Activated T-cell treated with anti-CD3 and anti-CD28 coated beads, Interleukin-2, amount 50 U/mL, for 1 hour (primary cell): ENCODE measurements around the gene ATP6V0D1.

ENCODE experiments used
- DNase-seq: peaks from one replicate; pipeline ENCODE4 v3.0.0-alpha.2; 2020

The ATP6V0D1 gene

DNA sequence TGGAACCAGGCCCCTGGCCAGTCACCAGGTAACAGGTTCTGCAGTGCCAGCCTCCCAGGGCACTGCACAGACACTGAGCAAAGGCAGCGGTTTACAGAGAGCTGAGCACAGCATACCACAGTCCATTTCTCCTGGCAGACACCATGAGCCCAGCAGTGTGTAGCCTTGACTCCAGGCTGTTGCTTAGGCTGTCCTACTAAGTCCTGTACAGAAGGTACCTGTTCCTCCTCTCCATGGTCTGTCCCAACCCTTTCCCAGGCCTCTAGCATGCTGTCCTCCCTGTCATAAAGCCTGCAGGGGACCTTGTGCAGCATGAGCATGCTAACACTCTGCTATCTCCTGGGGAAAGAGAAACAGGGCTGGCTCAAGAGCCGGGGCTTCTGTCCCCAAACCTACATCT is 20.0 kb downstream of the ATP6V0D1 start:
- DNase-seq = no peak

- no peak for DNase-seq
Observed at GRCh38 chr16:67460168-67460567, 20.8 kb downstream of the ATP6V0D1 start.

- no peak for DNase-seq
Observed at GRCh38 chr16:67459861-67460150, 21.2 kb downstream of the ATP6V0D1 start.

DNA sequence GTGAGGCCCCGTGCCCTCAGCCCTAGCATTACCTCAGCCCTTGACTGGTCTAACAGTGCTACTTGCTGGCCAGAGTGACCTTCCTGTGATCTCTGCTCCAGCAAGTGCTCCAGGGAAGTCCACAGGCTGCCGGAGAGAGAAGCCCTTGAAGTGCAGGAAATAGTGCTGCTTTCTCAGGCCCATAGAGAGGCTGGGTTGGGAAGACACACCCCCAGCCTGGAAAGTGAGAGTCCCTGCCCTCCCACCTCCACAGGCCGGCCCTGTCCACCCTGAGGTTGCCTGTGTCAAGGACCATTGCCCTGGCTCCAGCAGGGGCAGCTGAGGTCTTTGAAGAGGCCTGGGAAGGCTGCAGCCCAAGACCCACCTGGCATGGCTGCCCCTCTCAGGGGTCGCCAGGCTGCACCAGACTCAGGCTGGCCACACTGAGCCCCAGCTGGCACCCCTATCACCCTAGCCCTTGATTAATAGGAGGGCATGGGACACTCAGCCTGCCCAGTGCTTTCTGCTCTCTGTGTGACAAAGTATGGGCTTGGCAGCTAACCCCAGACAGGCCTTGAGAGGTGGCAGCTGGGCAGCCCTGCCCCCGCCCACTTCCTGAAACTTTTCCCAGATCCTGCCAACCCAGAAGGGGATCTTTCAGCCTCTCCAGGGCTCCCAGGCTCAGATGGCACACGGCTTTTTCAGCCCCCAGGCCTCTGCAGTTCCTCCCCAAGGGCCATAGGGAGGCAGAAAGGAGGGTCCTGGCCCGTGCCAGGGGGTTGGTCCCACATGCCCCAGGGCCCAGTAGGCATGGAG is 21.7 kb downstream of the ATP6V0D1 start:
- DNase-seq = no peak

DNA sequence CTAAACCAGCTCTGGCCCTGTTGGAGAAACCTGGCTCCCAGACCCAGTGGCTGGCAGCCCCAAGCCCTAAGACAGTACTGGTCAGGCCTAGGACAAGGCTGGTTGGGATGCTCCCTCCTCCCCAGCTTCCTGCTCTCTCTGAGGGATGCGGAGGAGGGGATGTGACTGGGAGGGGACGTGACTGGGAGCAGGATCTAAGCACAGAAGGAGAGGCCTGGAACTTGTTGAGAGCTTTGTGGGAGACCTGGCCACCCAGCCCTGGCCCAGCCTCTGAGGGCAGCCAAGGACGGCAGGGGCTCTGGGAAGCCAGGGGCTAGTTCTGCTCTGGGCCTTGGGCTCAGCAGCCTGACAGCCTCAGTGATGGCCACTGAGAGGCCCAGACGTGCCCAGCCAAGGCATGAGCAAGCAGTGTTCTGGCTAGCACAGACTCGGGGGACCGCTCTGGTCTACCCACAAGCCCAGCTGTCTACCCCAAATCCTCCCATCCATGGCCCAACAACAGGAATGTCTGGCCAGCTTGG is 22.8 kb downstream of the ATP6V0D1 start:
- DNase-seq = no peak

GRCh38 chr16:67457611-67458010 is 23.3 kb downstream of the ATP6V0D1 start:
- no peak for DNase-seq

DNA sequence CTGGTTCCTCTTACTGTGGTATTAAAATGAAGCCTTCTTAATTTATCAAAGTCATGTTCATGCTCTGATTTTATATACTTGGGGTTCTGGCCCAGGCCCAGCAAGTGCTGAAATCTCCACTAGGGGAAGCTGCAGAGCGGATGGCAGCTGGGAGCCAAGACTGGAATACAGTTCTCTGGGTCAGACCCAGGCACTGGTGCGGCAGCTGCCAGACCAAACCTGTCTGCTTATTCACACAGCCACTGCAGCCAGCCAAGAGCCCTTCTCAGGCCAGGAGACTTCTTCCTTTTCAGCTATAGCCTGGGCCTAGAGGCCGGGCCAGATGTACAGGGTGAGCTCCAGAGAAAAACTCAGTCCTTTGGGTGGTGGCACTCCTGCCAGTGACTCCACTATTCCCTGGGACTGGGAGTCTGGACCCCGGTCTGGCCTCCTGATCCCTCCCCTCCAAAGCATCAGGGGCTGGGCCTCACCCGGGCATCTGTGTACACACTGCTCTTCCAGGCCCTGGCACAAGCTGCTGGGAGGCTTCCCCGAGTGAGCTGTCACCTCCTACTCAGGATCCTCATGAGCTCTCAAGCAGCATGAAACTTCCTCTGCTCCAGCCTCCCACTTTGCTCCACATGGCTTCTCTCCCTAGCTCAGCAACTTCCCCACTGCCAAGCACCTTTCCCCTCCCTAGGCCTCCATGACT is 24.4 kb downstream of the ATP6V0D1 start:
- DNase-seq = no peak

DNA sequence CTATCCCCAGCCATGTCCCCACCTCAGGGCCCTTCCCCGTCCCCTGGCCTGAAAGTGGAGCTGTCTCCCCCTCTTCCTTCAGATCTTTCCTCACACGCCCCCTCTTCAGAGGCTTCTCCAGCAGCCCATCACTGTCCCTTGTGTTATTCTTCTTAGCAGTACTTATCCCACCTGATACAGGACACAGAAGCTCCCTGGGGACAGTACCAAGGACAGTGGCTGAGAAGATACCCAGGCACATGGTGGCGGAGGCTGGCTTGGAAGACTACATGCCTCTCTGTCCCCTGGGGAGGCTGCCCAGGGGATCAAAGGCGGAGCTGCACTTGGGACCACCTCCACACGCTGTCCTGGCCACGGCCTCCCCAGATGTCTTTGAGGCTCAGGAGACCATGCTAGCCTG is 26.1 kb downstream of the ATP6V0D1 start:
- DNase-seq = no peak

- no peak for DNase-seq
Observed at GRCh38 chr16:67454104-67454503, 26.9 kb downstream of the ATP6V0D1 start.

DNA sequence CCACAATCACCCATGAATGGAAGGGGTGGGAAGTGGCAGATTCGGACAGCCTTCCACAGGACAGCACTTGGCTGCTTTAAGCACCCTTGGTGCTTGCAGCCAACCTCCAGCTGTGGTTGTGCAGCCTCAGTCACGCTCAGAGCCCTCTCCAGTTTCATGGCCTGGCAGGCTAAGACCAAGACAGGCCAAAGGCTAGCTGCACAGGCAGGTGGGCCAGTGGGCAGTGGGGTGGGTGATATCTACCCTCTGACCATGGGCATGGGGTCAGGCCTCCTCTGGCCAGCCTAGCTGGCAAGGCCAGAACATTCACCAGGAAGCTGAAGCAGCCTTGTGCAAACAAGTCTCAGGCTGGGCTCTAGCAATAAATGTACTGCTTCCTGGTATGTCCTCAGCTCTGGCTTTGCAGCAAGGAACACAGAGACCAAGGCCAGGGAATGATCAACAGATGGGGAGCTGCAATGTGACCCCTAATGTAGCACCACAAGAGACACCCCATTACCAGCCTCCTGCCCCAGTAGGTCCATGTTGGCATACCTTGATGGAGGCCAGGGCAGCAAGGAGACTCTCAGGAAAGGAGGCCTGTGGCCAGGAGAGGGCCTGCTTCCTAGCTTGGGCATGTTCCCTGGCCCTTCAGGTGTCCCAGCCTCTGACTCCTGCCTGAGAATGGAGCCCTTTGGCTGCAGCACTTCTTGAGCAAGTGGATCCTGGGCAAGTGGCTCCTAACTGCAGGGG is 29.1 kb downstream of the ATP6V0D1 start:
- no peak for DNase-seq

DNA sequence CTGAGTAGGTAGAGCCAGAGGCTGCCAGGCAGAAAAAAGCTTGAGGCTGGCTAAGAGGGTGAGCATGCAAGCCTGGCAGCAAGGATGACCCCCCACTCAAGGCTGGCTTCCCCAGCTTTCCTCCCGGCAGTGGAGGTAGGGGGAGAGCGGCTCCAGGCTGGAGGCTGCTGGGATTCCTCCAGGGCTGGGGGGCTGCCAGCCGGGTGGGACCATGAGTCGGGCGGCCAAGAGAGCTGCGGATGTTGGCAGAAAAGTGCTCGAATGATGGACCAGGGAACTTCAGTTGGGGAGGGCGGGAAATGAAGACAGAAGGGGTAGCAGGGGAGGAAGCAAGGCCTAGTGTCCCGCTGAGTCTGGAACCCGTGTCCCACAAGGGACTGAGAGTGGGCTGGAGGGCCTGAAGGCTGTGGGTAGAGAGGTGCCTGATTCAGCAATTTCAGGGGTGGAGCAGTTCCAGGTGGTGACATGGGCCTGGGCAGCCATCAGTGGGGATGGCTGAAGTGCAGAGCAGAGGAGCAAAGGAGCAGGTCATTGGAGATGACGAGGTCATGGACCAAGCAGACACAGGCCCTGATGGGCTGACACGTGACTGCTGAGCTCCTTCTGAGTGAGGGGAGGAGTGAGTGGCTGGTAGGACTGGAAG is 29.8 kb downstream of the ATP6V0D1 start:
- no peak for DNase-seq

- no peak for DNase-seq
Observed at GRCh38 chr16:67449739-67450138, 31.2 kb downstream of the ATP6V0D1 start.

- no peak for DNase-seq
Observed at GRCh38 chr16:67449336-67449735, 31.6 kb downstream of the ATP6V0D1 start.

DNA sequence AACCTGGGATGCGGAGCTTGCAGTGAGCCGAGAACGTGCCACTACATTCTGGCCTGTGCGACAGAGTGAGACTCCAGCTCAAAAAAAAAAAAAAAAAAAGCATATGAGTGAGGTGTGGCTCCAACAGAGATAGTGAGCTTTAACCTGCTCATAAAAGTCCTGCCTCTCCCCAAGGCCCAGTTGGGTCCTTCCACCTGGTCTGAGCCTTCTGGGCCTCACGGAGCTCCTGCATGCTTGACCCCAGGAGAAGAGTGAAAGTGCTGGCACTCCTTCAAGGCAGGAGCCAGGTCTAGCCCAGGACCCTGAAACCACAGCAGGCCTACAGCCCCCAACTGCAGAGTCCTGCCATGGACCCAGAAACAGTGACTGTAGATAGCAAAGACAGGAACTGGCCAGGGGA is 32.4 kb downstream of the ATP6V0D1 start:
- no peak for DNase-seq

DNA sequence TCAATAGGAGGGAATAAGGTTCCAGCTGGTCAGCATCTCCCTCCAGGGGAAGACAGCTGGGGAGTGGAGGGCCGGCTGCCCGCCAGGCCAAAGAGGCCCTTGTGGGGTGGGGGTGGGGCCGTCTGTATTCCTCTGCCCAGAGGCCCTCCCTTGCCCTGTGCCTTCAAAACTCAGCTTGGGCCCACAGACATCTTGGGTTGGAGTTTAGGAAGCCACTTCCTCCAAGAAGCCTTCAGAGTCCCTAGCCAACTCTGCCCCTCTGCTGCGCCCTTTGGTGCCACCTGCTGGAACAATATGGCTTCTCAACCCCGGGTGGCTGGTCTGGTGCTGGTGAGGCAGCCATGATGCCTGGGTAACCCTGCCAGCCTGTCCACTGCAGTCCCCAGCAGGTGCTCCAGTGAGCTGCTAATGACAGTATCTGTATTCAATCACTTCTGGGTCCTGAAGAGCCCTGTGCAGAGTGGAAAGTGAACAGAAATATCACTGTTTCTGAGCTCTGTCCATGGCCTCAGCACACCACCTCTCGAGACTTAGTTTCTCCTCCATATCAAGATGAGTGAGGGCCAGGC is 33.4 kb downstream of the ATP6V0D1 start:
- peak; percentile 55 for DNase-seq

DNA sequence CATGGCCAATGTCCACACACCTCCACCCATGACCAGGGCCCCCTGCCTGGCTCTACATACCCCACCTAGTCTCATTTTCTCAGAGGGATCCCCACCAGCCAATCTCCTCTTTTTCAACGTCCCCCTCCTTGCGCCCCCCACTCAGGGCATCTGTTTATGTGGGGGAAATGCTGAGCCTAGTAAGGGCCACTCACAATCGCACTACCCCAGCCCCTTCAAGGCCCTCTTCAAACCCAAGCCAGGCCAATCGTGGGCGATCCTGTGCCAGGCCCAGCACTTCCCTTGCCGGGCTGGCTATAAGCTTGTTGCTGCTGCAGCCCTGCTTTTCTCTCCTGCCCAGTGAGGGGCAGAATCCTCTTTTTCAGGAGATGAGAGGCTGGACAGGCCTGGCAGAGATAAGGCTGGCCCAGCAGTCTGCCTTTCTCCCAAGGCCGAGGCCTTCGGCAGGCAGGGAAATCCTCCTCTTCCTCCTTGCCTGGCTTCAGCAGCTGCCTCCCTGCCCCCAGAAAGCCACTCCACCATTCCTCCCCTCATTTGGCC is 33.9 kb downstream of the ATP6V0D1 start:
- no peak for DNase-seq

GRCh38 chr16:67445913-67446907 is 34.7 kb downstream of the ATP6V0D1 start:
- DNase-seq = no peak

- DNase-seq = no peak
Observed at GRCh38 chr16:67445441-67445912, 35.5 kb downstream of the ATP6V0D1 start.

- DNase-seq = no peak
Observed at GRCh38 chr16:67445126-67445426, 35.9 kb downstream of the ATP6V0D1 start.

- DNase-seq = no peak
Observed at GRCh38 chr16:67444259-67445125, 36.5 kb downstream of the ATP6V0D1 start.
